GM12872 (cell line): ENCODE results near the gene PTK6.
A peak's percentile ranks its signal among the peaks of the same experiment; 100 is the strongest.

ENCODE experiments used
- TF ChIP-seq, protein P1 (sequence below): IDR thresholded peaks from 3 replicates; pipeline ENCODE4 v1.5.1; 2011; ENCODE audit warnings: low read depth, mild to moderate bottlenecking, low read length, moderate library complexity; ENCODE audit not compliant: insufficient read depth

Gene PTK6

DNA sequence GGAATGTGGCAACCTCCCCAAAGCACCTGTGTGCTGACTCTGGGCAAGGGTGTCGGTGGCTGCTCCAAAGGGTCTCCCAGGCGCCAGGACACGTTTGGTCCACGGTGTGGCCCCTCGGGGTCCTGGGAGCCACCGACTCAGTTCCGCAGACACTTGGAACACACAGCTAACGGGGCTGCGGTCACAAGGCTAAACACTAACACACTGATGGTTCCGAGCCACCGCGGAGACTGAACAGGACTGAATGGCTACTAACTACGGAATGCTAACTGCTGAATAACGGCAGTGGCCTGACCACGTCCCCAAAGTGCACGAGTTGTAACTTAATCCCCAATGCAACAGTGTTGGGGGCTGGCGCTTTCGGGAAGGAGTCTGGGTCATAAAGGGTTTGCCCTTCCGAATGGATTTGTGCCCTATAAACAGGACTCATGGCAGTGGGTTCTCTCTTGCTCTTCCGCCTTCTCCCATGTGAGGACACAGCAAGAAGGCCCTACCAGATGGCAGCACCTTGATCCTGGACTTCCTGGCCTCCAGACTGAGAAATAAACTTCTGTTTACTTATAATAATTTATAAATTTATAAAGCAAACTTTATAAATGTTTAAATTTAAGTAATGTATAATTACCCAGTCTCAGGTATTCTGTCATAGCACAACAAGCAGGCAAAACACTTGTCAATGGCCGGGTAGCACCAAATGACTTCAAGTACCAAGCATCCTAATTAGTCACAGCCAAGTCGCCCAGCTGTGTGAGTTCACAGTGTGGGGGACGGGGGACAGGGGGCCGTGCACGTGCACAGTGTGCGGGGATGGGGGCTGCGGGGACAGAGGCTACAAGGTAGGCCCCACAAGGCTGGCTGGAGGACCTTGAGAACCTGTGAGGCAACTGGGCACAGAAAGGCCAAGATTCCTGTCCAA lies 36.0 kb downstream of the PTK6 start:
- TF ChIP-seq, protein P1, sequence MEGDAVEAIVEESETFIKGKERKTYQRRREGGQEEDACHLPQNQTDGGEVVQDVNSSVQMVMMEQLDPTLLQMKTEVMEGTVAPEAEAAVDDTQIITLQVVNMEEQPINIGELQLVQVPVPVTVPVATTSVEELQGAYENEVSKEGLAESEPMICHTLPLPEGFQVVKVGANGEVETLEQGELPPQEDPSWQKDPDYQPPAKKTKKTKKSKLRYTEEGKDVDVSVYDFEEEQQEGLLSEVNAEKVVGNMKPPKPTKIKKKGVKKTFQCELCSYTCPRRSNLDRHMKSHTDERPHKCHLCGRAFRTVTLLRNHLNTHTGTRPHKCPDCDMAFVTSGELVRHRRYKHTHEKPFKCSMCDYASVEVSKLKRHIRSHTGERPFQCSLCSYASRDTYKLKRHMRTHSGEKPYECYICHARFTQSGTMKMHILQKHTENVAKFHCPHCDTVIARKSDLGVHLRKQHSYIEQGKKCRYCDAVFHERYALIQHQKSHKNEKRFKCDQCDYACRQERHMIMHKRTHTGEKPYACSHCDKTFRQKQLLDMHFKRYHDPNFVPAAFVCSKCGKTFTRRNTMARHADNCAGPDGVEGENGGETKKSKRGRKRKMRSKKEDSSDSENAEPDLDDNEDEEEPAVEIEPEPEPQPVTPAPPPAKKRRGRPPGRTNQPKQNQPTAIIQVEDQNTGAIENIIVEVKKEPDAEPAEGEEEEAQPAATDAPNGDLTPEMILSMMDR: no peak

DNA sequence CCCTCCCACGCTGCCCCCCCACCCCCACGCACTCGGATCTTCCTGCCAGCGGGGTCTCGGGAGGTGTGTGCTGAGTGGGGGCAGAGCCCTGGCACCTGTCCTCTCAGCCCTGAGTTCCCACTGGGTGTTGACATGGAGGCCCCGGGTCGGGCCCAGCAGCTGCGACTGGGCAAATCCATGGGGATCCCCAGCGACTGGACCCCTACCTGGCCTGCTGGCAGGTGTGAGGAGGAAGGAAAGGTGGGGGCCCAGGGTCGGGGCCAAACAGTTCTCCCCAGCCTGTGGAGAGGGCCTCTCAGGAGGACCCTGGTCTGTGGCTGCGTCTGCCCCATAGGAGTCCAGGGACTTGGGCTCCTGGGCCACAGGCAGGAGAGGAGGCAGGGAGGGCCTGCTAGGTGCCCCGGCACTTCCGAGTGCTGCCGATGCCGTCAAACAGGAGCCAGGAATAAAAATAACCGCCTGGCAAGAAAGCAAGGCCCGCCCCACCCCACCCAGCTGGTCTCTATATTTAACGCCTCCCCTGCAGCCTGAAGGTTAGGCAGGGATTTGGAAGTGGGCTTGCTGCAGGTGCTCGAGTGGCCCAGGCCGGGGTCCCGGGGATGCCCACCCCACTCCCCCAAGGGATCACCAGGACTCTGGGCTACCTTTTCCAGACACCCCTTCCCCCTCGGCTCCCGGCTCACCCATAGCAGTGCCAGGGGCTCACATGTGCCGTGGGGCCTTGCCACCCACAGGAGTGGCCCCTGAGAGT lies 36.9 kb downstream of the PTK6 start:
- TF ChIP-seq, protein P1: no peak

DNA sequence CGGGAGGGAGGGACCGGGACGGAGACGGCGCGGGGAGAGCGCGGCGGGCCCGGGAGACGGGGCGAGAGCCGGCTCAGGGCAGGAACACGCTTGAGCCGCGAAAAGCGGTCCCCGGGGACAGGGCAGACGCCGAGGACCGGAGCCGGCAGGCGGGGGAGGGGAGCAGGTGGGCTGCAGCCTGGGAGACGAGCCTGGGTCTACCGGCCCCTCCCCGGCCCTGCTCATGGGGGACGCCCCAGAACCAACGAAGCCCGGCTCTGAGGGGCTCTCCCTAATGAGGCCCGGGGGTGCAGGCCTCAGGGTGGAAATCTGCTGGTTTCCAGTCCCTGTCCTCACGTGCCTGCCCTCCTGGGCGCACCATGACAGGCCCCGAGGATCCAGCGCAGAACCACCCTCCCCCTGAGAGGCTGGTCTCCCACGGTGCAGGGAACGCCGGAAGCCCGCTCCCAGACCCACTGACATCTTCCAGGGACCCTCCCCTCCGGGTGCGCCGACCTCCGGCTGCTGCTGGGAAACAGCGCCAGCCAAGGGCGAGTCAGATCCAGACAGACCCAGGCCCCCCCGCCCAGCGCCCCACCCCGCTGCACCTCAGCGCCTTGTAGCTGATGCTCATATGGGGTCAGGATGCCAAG lies 37.7 kb downstream of the PTK6 start:
- TF ChIP-seq, protein P1: no peak

DNA sequence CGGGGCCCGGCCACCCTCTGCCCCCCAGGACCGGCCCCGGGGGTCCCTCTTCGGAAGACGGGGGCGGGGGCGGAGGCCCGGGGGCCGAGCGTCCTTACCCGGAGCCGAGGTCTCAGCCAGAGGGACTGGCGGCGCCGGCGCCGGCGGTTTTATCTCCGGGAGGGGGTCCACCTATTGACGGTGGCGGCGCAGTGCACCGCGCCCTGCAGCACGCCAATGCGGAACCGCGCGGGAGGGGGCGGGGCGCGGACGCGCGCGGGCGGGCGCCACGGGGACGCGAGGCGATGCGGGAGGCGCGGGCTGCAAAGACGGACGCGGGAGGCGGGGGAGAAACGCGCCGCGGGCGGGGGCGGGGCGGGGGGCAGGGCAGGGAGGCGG lies 38.2 kb downstream of the PTK6 start, which contains the start of gene EEF1A2:
Gene EEF1A2, minus strand, starts transcription at position 124 of the 378 bp plus-strand sequence. CDS start 1,320 bp downstream, outside the sequence.
- TF ChIP-seq, protein P1: 0 out of 3 replicates have a peak, but pooled peaks have one; percentile 11

DNA sequence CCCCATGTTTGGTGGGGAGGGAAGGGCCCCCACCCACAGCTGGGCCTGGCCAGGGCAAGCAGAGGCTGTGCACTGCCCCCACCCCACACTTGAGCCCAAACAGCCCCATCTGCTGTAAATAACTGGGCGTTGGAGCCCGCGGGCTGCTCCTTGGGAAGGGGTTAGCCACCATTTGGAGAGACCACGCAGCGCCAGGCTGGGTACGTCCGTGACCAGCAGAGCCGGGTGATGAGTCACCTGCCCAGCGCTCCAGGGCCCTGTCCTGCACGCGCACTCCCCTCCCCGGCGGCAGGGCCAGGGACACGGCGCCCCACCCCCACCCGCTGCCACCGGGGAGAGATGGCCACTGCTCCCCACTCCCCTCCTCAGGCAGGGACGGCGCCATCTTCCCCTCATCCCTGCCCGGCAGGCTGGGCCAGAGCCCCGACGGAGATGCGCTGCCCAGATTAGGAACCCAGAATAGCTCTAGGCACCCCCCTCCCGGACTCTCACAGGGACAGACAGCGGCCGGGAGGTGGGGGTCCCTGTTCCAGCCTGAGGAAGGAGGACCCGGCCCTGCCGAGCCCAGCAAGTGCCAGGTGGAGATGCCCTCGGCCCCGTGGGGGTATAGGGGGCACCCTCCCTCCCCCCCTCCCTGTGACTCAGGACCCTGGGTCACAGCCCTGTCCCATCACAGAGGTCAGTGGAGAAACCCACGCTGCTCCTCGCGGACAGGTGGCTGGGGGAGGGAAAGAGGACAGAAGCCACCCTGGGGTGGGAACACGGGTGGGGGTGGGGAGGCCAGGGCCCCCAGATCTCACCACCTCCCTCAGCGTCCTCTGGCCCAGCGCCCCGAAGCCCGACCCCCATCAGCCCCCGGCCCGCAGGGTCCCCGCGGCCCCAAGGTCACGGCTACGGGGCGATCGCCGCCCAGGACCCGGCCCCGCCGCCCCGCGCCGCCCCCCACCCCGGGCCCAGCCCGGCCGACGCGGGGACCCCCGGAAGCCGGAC lies 38.9 kb downstream of the PTK6 start:
- TF ChIP-seq, protein P1: no peak

DNA sequence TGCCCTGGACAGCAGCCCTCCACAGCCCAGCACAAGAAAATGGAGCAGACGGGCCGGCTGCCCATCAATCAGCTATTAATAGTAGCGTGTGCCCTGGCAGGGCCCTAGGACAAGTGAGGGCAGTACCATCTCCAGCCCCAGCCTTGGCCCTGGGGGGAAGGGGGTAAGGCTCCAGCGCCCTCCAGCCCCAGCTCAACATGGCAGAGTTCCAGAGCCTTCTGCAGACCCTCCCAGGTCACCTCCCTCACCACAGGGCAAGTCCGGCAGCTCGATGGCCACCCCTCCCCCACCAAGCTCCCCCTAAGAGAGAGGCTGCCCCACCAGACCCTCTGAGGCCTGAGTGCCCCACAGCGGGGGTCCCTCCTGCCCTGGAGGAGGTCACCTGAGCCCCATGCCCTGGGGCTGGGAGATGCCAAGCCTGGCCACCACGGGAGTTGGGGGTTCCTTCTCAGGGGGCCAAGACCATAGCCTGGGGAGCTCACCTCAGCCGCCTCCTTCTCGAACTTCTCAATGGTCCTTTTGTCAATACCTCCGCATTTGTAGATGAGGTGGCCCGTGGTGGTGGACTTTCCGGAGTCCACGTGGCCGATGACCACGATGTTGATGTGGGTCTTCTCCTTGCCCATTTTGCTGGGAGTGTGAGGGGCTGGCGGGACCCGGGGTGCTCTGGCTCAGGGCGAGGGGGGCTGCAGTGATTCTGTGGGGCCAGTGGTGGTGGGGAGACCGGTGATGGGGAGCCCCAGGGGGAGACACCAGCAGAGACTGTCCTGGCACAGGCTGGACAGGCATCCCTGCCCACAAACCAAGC lies 39.8 kb downstream of the PTK6 start:
- TF ChIP-seq, protein P1: no peak
